Measurements from ENCODE around the gene GGNBP2.

- TF ChIP-seq, protein P1, sequence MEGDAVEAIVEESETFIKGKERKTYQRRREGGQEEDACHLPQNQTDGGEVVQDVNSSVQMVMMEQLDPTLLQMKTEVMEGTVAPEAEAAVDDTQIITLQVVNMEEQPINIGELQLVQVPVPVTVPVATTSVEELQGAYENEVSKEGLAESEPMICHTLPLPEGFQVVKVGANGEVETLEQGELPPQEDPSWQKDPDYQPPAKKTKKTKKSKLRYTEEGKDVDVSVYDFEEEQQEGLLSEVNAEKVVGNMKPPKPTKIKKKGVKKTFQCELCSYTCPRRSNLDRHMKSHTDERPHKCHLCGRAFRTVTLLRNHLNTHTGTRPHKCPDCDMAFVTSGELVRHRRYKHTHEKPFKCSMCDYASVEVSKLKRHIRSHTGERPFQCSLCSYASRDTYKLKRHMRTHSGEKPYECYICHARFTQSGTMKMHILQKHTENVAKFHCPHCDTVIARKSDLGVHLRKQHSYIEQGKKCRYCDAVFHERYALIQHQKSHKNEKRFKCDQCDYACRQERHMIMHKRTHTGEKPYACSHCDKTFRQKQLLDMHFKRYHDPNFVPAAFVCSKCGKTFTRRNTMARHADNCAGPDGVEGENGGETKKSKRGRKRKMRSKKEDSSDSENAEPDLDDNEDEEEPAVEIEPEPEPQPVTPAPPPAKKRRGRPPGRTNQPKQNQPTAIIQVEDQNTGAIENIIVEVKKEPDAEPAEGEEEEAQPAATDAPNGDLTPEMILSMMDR (conservative IDR thresholded peaks at IDR 0.05 in 1 of 2, IDR thresholded peaks at IDR 0.05 in 1 of 2; ENCODE audit: low read depth in 1 of 2, low read length in 2 of 2): no peak
- no peak for TF ChIP-seq EZH2 (IDR thresholded peaks at IDR 0.05; ENCODE audit: low read length, missing control alignments)
Observed at GRCh38 chr17:36498560-36499300, 46.0 kb upstream of the GGNBP2 start.

Measured in fibroblast of lung (primary cell).